Osteoblast (primary cell): ENCODE measurements around the gene TBCA. TPM values are rescaled to one million over a fixed set of nuclear protein-coding genes. Genes with fewer than 3 reads are reported as not detected.

Experiments used
- DNase-seq: peaks from one replicate; pipeline ENCODE4 v3.0.0; 2011; ENCODE audit warnings: low spot score, mixed read lengths; ENCODE audit not compliant: insufficient read length; ENCODE audit errors: missing footprints
- H2AFZ ChIP-seq: 2 replicates; pipeline ENCODE4 v1.6.0; 2011; ENCODE audit warnings: mild to moderate bottlenecking, low read length
- H3K27ac ChIP-seq: 2 replicates; pipeline ENCODE4 v1.5.1; 2011; ENCODE audit warnings: mild to moderate bottlenecking, low read depth, low read length, moderate library complexity
- H3K27me3 ChIP-seq: 2 replicates; pipeline ENCODE4 v1.6.0; 2012; ENCODE audit warnings: mild to moderate bottlenecking, control low read depth, inconsistent platforms, low read length, moderate library complexity; ENCODE audit not compliant: insufficient read depth
- H3K36me3 ChIP-seq: 2 replicates; pipeline ENCODE4 v1.5.1; 2011; ENCODE audit warnings: mild to moderate bottlenecking, low read length, control low read depth, moderate library complexity; ENCODE audit not compliant: insufficient read depth
- H3K4me1 ChIP-seq: 2 replicates; pipeline ENCODE4 v1.5.1; 2011; ENCODE audit warnings: mild to moderate bottlenecking, low read length, control low read depth, moderate library complexity; ENCODE audit not compliant: insufficient read depth
- H3K4me2 ChIP-seq: 2 replicates; pipeline ENCODE4 v1.6.0; 2011; ENCODE audit warnings: mild to moderate bottlenecking, low read length; ENCODE audit not compliant: insufficient read depth
- H3K4me3 ChIP-seq: fragments of 200-600 bp; sonication (generic); 3 replicates; pipeline ENCODE4 v1.5.1; 2012; ENCODE audit warnings: mild to moderate bottlenecking, low read length, inconsistent platforms; ENCODE audit not compliant: insufficient read depth
- H3K79me2 ChIP-seq: 2 replicates; pipeline ENCODE4 v1.6.0; 2012; ENCODE audit warnings: mild to moderate bottlenecking, low read length, control low read depth, inconsistent platforms; ENCODE audit not compliant: insufficient read depth
- H3K9me3 ChIP-seq: 2 replicates; pipeline ENCODE4 v1.5.1; 2011; ENCODE audit warnings: low read depth, low read length, control low read depth
- H4K20me1 ChIP-seq: 2 replicates; pipeline ENCODE4 v1.6.0; 2012; ENCODE audit warnings: mild to moderate bottlenecking, low read length, control low read depth; ENCODE audit not compliant: insufficient read depth
- total RNA-seq: library from RNA; depleted of rRNA; stranded (reverse); fragments of >200 nt; gene quantifications from 2 replicates; pipeline ENCODE4 v1.2.3, GENCODE V29; 2012
- TF ChIP-seq, protein P1 (sequence below): IDR thresholded peaks from 2 replicates; pipeline ENCODE4 v1.5.1; 2011; ENCODE audit warnings: mild to moderate bottlenecking, low read depth, low read length, moderate library complexity; ENCODE audit errors: extremely low read depth

The TBCA gene
- total RNA-seq, 1 donor: 113 TPM

DNA sequence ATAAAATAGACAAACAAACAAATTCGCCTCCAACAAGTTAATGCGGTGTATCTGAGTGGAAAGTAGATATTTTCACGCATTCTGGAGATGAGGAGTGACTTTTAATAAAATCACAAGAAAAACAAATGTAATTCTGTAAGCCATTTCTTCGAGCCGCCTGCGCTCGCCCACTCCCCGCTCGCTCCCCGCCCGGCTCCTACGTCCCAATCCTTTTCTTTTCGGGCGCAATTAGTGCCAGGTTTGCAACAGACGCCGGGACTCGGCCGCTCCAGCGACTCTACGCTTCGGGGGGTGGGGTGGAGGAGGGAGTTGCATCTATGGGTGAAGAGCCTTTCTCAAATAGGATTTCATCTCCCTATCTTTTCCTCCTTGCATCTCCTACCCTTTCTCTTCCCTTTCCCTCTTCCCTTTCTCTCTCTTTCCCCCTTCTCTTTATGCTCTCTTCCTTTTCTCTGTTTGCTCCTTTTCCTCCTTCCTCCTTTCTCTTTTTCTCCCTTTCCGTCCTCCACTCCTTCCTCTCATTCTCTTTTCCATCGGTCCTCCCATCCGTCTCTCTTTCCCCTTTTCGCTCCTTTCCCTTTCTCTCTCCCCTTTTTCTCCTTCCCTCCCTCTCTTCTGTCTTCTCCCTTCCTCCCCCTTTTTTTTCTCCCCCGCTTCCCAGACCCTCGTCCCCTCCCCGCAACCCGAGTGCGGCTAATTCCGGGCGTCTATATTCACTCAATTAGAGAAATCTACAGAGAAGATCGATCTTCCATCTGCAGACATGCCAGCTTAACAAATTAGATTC lies 131.6 kb downstream of the TBCA start:
- Histone ChIP-seq H4K20me1 (peaks cover 3% of the 10 kb centered on the region), H3K4me2 (no peak overlapping the region), H2AFZ (no peak overlapping the region), H3K9me3 (no peaks in the 10 kb centered on the region), H3K4me1 (no peaks in the 10 kb centered on the region), H3K36me3 (no peaks in the 10 kb centered on the region), H3K4me3 (no peak overlapping the region), H3K27ac (no peak overlapping the region), H3K79me2 (no peaks in the 10 kb centered on the region), H3K27me3 (peaks cover 96% of the 10 kb centered on the region)
- TF ChIP-seq, protein P1, sequence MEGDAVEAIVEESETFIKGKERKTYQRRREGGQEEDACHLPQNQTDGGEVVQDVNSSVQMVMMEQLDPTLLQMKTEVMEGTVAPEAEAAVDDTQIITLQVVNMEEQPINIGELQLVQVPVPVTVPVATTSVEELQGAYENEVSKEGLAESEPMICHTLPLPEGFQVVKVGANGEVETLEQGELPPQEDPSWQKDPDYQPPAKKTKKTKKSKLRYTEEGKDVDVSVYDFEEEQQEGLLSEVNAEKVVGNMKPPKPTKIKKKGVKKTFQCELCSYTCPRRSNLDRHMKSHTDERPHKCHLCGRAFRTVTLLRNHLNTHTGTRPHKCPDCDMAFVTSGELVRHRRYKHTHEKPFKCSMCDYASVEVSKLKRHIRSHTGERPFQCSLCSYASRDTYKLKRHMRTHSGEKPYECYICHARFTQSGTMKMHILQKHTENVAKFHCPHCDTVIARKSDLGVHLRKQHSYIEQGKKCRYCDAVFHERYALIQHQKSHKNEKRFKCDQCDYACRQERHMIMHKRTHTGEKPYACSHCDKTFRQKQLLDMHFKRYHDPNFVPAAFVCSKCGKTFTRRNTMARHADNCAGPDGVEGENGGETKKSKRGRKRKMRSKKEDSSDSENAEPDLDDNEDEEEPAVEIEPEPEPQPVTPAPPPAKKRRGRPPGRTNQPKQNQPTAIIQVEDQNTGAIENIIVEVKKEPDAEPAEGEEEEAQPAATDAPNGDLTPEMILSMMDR: no peak
- DNase-seq: peak; percentile 85

DNA sequence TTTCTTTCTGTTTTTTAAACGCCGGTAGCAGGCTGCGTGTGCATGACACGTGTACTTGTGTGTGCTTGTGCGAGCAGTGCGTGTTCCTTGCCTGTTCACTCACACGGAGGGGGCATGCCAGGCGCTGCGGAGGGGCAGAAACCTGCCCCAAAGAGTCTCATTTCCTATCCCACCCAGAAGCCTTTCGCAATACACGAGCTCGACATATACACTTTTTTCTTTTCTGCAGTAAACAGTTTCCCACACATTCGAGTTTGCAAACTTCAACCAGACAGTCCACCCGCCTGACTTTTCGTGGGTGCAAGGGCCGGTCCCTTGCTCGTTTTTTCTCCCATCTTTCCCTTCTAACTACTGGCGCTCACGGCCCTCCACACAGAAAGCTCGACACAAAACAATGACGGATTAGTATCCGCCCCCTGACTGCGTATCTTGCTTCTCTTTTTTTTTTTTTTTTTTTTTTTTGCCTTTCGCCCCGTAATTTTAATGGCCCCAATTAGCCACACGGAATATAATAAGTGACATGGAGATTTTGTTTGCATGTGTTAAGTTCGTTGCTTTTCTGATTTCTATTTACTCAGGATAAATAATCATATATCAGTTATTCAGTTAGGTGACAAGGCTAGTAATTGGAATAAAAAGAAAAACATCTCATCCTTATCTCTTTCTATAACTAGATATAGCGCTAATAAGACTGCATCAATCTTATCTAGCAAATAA lies 132.3 kb downstream of the TBCA start:
- H3K4me3 ChIP-seq: no peak overlapping the region
- TF ChIP-seq, protein P1: no peak
- peak; percentile 74 for DNase-seq
- H3K9me3 ChIP-seq: no peaks in the 10 kb centered on the region
- no peak overlapping the region for H2AFZ ChIP-seq
- peaks cover 3% of the 10 kb centered on the region for H4K20me1 ChIP-seq
- no peak overlapping the region for H3K27ac ChIP-seq
- no peaks in the 10 kb centered on the region for H3K79me2 ChIP-seq
- peaks cover 97% of the 10 kb centered on the region for H3K27me3 ChIP-seq
- no peak overlapping the region for H3K4me2 ChIP-seq
- no peaks in the 10 kb centered on the region for H3K4me1 ChIP-seq
- H3K36me3 ChIP-seq: no peaks in the 10 kb centered on the region

DNA sequence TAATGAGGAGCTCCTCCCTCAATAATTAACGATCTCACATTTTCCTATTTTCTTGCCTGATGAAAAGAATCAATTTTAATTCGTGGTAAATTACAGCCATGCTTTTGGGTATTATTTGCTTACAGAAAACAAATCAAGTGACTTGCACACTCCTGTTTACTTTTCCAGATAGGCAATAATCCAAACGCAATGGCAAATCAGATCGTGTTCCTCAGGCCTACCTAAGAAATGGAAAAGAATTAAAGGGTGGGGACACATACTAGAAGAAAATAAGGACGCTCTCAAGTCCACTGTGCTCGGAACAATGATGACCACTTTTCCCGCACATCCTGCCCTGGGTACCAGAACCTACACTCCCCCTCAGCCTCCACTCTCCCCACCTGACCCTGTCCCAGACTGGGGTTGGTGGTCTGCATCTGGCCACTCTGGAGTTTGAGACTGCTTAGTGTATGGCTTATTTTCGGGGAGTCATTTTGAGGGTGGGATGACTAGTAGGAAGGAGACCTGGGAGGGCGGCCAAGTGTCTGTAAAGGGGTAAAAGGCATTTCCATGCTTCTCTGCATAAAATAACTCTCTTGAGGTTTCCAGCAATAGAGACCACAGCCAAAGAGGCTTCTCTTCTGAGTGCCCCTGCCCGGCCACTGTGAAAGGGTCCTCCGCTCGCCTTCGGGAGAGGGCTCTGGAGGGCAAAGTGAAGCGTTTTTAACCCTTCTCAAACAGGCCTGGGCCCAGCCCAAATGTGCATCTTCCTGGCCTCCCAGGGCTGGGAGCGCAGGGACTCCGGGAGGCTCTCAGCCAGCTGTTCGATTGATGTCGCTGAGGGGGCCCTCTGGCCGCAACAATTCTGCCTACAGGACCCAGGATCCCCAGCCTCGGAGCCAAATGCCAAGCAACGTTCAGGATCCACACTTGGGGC lies 133.1 kb downstream of the TBCA start:
- Histone ChIP-seq H2AFZ (no peak overlapping the region), H3K4me3 (no peak overlapping the region), H4K20me1 (peaks cover 3% of the 10 kb centered on the region), H3K27me3 (peaks cover 97% of the 10 kb centered on the region), H3K79me2 (no peaks in the 10 kb centered on the region), H3K27ac (no peak overlapping the region), H3K9me3 (no peaks in the 10 kb centered on the region), H3K4me1 (no peaks in the 10 kb centered on the region), H3K36me3 (no peaks in the 10 kb centered on the region), H3K4me2 (no peak overlapping the region)
- peak; percentile 73 for DNase-seq
- TF ChIP-seq, protein P1: no peak
